ENCODE measurements around the gene EPB41L1.

Gene EPB41L1

GRCh38 chr20:36270744-36271638 is 116.5 kb downstream of the EPB41L1 start:
- H3K9me3 ChIP-seq (ENCODE audit: severe bottlenecking) = no peaks in the 10 kb centered on the region
- no peaks in the 10 kb centered on the region for H3K4me1 ChIP-seq (ENCODE audit: insufficient read depth, poor library complexity, severe bottlenecking)
- TF ChIP-seq CTCF (IDR thresholded peaks at IDR 0.05; ENCODE audit: poor library complexity, severe bottlenecking) = no peak
- H3K27ac ChIP-seq (ENCODE audit: poor library complexity, severe bottlenecking) = no peak overlapping the region
- H3K27me3 ChIP-seq (ENCODE audit: insufficient read depth, poor library complexity, severe bottlenecking) = no peaks in the 10 kb centered on the region
- ATAC-seq (ENCODE audit: low read depth) = peak; percentile 16; the same call in 1 of the 3 replicates
- no peaks in the 10 kb centered on the region for H3K36me3 ChIP-seq (ENCODE audit: low read depth)
- DNase-seq (ENCODE audit: low spot score) = no peak
- no peak overlapping the region for H3K4me3 ChIP-seq (ENCODE audit: severe bottlenecking)

GRCh38 chr20:36271639-36272546 is 117.4 kb downstream of the EPB41L1 start:
- peak; percentile 55 for DNase-seq (ENCODE audit: low spot score)
- no peak for TF ChIP-seq CTCF (IDR thresholded peaks at IDR 0.05; ENCODE audit: poor library complexity, severe bottlenecking)
- Histone ChIP-seq H3K27ac (ENCODE audit: poor library complexity, severe bottlenecking) (no peak overlapping the region), H3K9me3 (ENCODE audit: severe bottlenecking) (no peaks in the 10 kb centered on the region), H3K4me1 (ENCODE audit: insufficient read depth, poor library complexity, severe bottlenecking) (no peaks in the 10 kb centered on the region), H3K36me3 (ENCODE audit: low read depth) (no peaks in the 10 kb centered on the region), H3K27me3 (ENCODE audit: insufficient read depth, poor library complexity, severe bottlenecking) (peaks cover 6% of the 10 kb centered on the region), H3K4me3 (ENCODE audit: severe bottlenecking) (no peak overlapping the region)
- ATAC-seq (ENCODE audit: low read depth) = no peak

GRCh38 chr20:36272547-36273220 is 118.1 kb downstream of the EPB41L1 start:
- Histone ChIP-seq H3K36me3 (ENCODE audit: low read depth) (no peaks in the 10 kb centered on the region), H3K4me3 (ENCODE audit: severe bottlenecking) (no peak overlapping the region), H3K9me3 (ENCODE audit: severe bottlenecking) (no peaks in the 10 kb centered on the region), H3K27ac (ENCODE audit: poor library complexity, severe bottlenecking) (no peak overlapping the region), H3K27me3 (ENCODE audit: insufficient read depth, poor library complexity, severe bottlenecking) (peaks cover 6% of the 10 kb centered on the region), H3K4me1 (ENCODE audit: insufficient read depth, poor library complexity, severe bottlenecking) (no peaks in the 10 kb centered on the region)
- ATAC-seq (ENCODE audit: low read depth) (no peak), DNase-seq (ENCODE audit: low spot score) (peak; percentile 70)
- no peak for TF ChIP-seq CTCF (IDR thresholded peaks at IDR 0.05; ENCODE audit: poor library complexity, severe bottlenecking)

- H3K9me3 ChIP-seq (ENCODE audit: severe bottlenecking) = no peaks in the 10 kb centered on the region
- H3K27me3 ChIP-seq (ENCODE audit: insufficient read depth, poor library complexity, severe bottlenecking) = peaks cover 10% of the 10 kb centered on the region
- 0 out of 3 replicates have a peak, but pooled peaks have one; percentile 11 for ATAC-seq (ENCODE audit: low read depth)
- H3K4me3 ChIP-seq (ENCODE audit: severe bottlenecking) = no peak overlapping the region
- no peaks in the 10 kb centered on the region for H3K4me1 ChIP-seq (ENCODE audit: insufficient read depth, poor library complexity, severe bottlenecking)
- H3K36me3 ChIP-seq (ENCODE audit: low read depth) = no peaks in the 10 kb centered on the region
- H3K27ac ChIP-seq (ENCODE audit: poor library complexity, severe bottlenecking) = no peak overlapping the region
- TF ChIP-seq CTCF (IDR thresholded peaks at IDR 0.05; ENCODE audit: poor library complexity, severe bottlenecking) = peak; percentile 77
- peak; percentile 69 for DNase-seq (ENCODE audit: low spot score)
Measured at GRCh38 chr20:36273414-36274180, 119.1 kb downstream of the EPB41L1 start.
